HG03565 (cell line): ENCODE results near the gene HHATL.

Experiments used
- ATAC-seq: cut with Tn5 transposase; IDR thresholded peaks from one replicate; pipeline ENCODE4 v1.9.1; 2021; ENCODE audit warnings: mild to moderate bottlenecking, moderate library complexity; ENCODE audit not compliant: unreplicated experiment

HHATL gene

DNA sequence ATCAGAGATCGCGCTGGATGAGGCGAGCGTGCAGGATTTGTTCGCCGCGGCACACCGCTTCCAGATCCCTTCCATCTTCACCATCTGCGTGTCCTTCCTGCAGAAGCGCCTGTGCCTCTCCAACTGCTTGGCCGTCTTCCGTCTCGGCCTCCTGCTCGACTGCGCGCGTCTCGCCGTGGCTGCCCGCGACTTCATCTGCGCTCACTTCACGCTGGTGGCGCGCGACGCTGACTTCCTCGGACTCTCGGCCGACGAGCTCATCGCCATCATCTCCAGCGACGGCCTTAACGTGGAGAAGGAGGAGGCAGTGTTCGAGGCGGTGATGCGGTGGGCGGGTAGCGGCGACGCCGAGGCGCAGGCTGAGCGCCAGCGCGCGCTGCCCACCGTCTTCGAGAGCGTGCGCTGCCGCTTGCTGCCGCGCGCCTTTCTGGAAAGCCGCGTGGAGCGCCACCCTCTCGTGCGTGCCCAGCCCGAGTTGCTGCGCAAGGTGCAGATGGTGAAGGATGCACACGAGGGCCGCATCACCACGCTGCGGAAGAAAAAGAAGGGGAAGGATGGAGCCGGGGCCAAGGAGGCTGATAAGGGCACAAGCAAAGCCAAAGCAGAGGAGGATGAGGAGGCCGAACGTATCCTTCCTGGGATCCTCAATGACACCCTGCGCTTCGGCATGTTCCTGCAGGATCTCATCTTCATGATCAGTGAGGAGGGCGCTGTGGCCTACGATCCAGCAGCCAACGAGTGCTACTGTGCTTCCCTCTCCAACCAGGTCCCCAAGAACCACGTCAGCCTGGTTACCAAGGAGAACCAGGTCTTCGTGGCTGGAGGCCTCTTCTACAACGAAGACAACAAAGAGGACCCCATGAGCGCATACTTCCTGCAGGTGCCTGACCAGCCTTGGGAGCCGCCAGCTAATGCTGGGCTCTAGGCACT is 16.4 kb downstream of the HHATL start:
- no peak for ATAC-seq

DNA sequence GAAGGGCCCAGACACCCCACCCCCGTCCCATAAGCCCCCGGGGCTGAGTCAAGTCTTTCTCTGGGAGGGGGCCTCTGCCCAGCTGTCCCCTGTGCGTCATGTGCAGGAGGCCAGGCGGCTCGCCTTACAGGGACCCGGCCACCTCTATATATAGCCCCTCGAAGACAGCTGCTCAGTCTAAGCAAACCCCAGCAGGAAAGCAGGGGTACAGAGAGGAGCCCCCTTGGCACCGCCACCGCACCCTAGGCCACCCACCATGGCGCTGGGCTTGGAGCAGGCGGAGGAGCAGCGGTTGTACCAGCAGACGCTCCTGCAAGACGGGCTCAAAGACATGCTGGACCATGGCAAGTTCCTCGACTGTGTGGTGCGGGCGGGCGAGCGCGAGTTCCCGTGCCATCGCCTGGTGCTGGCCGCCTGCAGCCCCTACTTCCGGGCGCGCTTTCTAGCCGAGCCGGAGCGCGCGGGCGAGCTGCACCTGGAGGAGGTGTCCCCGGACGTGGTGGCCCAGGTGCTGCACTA is 17.2 kb downstream of the HHATL start, which contains the start of gene KLHL40:
TSS of gene KLHL40 (plus strand) at position 175 of the 519 bp plus-strand sequence. CDS start at position 257, 82 bp downstream.
- ATAC-seq, result no peak

DNA sequence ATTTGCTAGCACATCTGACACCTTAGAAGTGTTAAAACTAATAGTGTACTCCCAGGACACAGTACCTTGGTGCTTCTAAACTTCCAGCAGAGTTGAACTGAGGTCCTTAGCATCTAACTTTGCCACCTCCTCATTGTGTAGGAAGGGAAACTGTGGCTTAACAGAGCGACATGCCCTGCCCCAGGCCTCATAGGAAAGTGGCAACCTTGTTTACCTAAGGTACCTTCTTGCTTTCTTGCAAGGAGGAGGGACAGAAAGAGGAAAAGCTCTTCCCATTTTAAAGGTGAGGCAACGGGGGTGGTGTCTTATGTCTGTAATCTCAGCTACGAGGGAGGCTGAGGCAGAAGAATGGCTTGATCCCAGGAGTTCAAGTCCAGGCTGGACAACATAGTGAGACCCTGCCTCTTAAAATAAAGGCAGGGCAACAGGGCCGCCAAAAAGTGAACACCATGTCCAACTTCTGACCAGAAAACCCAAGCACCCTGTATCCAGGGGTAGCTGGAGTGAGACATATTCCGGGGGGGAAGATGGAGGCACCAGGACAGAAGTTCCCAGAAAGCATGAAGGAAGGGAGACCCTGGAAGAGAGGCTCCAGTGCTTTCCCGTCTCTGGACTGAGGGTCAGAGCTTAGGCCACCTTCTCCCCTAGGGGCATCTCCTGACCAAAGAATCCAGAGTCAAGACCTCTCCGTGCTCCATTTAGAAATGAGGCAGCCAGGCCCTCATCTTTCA is 17.8 kb downstream of the HHATL start:
- no peak for ATAC-seq

DNA sequence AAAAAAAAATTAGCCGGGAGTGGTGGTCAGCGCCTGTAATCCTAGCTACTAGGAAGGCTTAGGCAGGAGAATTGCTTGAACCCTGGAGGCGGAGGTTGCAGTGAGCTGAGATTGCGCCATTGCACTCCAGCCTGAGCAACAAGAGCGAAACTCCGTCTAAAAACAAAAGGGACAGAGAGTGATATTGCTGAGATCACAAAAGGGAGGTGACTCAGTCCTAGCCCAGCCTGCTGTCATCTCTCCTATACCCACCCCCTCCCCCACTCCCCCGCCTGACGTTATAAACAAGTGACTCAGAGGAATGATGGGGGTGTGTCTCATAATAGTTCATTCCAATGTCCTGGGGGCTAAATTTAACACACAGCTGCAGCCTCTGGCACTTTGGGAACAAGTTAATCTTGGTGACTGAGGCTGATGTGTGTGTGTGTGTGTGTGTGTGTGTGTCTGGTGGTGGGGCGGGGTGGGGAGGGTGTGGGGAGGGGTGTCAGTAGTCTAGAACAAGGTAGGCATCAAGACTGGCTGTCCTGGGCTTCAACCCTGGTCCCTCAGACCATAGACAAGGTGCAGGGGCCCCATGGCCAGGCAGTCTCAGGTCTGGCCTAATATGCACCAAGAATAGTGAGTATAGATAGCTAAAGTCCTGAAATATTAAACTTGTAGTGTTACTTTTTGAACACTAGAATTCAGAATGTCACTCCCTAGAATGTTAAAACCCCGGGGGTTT is 18.6 kb downstream of the HHATL start:
- ATAC-seq, result no peak

DNA sequence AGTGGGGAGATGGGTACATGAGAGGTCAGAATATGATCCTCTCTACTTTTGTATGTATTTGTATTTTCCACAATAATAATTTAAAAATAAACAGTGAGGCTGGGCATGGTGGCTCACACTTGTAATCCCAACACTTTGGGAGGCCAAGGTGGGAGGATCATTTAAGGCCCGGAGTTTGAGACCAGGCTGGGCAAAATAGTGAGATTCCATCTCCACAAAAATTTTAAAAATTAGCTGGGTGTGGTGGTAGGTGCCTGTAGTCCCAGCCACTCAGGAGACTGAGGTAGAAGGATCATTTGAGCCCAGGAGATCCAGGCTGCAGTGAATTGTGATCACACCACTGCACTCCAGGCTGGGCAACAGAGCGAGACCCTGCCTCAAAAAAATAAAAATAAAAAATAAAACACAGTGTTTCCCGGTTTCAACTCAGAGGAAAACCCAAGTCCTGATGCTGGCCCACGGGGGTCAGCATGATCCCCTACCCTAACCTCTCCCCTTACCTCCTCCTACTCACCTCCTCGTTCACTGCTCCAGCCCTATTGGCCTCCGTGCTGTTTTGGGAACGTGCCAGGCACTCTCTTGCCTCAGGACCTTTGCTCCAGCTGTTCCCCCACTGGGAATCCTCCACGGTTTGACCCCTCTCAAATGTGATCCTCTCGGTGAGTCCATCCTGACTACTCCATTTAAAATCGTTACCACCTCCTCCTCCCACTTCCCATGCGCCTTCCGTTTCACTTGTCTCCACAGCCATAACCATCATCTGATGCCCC is 20.1 kb downstream of the HHATL start:
- ATAC-seq, result no peak

DNA sequence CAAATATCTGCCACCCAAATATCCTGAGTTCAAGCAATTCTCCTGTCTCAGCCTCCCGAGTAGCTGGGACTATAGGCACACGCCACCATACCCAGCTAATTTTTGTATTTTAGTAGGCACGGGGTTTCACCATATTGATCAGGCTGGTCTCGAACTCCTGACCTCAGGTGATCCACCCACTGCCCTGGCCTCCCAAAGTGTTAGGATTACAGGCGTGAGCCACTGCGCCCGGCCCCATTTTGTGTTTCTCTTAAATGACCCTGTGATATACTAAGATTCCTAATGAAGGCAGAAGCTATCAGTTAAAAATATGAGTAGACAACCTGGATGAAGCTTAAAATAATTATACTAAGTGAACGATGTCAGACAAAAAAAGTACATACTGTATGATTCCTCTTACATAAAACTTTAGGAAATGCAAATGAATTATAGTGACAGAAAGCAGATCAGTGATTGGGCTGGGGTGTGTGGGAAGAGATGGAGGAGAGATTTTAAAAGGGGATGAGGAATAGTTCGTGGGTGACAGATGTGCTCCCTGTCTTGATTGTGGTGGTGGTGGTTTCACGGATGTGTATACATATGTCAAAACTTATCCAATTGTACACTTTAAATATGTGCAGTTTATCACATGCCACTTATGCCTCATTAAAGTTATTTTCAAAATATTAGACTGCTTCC is 21.1 kb downstream of the HHATL start:
- no peak for ATAC-seq

DNA sequence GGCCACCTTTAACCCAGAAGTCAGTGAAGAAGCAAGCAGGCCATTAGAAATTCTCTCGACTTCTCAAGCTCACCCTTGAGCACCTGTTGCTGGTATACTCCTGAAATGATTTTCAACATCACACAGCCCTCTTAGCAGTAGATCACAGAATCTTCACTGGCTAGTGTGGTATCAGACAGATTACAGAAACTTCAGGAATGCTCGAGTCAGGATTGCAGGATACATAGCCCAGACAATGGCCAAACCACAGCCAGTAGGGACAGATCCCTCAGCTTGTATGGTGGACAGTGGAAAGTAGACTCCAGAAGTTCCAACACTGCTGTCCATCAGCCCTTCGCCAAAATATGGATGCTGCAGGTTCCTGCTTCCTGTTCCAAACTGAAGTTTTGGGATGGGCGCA is 21.8 kb downstream of the HHATL start:
- ATAC-seq, result no peak

DNA sequence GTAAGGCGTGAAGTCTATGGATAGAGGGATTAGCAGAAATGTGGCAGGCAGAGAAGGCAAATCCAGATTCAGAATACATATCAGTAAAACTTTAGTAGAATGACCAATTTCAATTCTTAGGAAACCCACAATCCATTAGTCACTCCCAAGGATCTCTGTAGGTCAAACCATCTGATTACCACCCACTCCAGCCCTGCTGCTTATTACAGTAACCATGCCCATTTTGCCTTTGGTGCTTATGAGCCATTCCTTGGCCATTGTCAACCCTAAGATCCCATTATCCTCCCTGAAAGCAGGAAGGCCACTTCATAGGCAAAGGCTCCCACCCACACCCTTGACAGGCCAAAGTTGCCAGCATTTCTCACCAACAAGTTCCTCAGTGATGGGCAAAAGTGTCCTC is 22.3 kb downstream of the HHATL start:
- no peak for ATAC-seq

DNA sequence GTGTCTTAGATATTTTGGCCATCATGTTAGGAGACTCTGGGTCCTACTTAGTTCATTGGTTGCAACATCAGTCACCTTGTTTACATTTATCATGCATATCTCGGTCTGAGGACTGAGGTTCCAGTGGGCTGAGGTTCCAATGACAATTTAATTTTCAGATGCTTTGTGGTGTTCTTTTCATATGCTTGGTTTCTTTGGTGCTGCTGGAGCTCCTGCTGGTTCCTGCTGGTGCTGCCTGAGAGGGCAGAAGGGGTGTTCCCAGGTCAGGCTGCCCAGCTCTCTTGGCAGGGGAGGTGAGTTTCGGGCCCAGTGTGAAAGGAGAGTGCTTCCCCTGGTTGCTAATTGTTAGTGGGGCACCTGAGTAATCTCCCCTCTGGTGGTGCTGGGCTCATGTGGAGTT is 24.2 kb downstream of the HHATL start:
- ATAC-seq, result no peak

DNA sequence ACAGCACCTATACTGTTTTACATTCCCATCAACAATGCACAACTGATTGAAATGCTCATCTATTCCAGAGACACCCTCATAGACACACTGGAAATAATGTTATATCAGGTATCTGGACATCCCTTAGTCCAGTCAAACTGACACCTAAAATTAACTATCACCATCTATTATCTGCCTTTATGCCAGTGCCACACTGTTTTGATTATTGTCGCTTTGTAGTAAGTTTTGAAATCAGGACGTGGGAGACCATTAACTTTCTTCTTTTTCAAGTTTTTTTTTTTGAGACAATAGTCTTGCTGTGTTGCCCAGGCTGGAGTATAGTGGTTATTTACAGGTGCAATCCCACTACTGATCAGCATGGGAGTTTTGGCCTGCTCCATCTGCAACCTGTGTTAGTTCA is 26.7 kb downstream of the HHATL start:
- ATAC-seq, result no peak

DNA sequence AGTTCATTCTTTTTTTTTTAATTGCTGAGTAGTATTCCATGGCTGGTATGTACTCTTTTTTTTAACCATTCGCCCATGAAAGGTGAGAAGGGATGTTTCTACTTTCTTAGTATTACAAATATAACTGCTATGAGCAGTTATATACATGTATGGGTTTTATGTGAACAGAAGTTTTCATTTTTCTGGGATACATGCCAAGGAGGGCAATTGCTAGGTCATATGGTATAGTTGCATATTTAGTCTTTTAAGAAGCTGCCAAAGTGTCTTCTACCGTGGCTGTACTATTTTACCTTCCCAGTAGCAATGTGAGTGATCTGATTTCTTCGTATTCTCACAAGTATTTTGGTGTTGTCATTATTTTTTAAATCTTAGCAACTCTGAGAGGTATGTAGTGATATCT is 28.5 kb downstream of the HHATL start:
- ATAC-seq, result no peak

DNA sequence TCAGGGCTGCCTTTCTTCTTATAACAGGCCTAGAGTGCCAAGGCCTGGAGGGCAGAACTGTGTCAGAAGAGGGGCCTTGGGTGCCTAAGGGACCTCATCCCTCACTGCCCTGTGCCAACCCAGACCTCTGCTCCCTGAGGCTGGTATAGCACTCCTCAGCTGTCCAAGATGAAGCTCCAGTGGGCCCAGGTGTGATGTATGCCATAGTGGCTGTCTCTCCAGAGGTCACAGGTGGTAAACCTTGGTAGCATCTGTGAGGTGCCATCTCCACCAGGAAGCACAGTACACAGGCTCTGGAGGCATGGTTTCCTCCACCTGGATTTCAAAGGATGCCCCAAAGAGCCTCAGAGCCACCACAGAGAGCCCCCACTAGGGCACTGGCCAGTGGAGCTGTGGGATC is 29.5 kb downstream of the HHATL start:
- ATAC-seq, result no peak

DNA sequence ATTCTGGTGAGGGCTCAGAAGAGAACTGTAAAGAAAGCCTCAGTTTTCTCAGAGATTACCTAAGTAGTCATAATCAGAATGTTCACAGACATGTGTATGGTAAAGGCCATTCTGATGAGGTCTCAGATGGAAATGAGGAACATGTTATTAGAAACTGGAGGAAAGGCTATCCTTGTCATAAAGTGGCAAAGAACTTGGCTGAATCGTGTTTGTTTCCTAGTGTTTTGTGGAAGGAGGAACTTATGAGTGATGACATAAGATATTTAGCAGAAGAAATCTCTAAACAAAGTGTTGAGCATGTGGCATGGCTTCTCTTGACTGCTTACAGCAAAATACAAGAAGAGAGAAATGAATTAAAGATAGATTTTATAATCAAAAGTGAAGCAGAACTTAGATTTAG is 30.1 kb downstream of the HHATL start:
- no peak for ATAC-seq

DNA sequence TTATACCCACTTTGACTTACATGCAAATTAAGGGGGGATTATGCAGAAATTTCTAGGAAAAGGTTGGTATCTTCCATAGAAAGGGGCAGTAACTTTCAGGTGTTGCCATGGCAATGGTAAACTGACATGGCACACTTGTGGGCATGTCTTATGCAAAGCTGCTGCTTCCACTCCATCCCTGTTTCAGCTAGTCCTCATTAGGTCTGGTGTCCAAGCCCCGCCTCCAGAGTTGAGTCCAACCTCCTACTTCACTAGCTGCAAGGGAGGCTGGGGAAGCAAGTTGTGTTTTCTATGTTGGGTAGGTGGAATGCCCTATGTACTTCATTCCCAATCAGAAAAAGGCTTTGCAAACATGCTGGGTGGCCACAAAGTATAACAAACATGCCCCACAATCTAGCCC is 31.9 kb downstream of the HHATL start:
- ATAC-seq, result no peak

DNA sequence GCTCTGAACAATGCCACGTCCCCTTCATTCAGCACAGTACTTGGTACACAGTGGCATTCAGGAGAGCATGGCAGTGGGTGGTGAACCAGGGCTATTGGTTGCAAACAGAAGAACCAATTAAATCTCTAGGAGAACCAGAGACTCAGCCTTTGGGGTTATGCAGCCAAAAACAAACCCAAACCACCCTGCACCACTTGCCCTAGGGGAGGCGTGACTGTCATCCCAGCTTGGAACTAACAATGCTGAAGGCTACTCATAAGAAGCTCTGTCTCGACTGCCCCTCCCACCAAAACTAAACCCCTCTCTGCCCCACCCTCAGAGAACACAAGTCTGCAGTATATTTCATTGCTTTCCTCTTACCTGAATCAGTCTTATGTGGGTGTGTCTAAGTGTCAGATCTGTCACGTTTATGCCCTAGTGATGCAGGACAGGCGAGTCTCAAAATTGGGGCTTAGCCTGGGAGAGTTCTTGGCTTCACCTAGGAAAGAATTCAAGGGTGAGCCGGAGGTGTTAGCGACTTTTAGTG is 32.5 kb downstream of the HHATL start:
- ATAC-seq, result no peak

DNA sequence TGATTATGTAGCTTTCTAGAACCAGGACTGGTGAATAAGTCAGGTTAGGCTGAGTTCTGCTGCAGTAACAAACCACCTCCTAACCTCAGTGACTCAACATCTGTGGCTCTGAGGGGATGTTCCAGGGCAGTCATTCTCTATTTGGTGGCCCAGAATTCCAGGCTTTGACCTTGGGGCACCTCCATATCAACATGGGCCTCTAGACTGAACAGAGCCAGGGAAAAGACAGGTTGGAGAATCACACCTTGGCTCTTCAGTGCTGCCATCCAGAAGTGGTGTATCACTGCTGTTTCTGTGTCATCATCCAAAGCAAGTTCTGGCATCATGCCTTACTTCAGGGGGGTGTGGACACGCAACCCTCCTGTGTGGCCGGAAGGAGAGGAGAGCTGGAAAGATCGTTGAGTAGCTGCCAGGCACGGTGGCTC is 33.8 kb downstream of the HHATL start:
- no peak for ATAC-seq

DNA sequence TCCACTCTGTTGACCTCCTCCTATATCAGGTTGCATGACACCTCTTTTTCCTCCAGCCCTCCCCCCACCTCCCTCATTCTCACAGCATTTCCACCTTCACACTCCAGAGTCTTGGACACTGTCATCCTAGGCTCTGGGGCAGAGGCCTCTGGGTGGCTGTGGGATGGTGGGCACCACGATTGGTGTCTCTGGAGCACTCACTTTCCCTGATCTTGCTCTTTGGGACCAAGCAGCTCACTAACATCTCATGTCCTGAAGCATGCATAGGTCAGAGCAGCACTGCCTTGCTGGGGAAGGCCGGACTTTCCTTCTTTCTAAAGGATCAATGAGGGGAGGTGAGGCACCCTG is 34.2 kb downstream of the HHATL start:
- no peak for ATAC-seq

DNA sequence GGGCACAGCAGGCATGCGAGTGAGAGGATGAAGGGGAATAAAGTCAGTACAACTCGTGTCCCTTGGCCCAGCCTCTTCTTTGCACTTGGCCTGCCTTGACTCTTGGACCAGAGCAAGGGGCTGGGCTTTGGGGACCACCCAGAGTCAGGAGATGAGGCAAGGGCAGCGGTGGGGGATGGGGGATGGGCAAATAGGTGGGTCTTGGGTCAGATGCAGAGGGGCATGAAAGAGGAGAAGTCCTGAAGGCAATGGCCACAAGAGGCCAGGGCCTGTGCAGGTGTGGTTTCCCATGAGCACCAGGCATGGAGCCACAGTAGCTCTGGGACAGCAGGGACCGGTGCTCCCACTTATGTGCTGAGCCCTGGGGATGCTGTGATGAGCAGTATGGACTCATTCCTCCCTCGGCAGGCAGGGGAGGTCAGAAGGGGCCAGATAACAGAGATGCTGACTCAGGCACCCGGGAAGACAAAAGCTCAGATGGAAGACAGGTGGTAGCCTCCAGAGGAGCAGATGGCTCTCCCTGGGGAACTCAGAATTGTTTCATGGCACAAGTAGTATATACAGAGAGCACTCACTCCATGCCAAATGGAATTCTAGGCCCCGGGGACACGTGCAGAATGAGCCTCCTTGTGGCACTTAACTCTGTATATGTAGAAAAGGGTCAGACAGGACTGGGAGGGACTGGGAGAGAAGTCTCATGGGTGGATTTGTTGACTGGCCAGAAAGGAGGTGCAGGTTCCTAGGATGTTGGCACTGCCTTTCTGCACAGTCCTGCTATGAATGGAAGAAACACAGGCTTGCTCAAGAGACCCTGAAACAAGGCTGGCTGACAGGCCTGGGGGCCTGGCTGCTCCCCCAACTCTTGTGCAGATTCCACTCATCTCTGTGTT is 34.8 kb downstream of the HHATL start:
- no peak for ATAC-seq

DNA sequence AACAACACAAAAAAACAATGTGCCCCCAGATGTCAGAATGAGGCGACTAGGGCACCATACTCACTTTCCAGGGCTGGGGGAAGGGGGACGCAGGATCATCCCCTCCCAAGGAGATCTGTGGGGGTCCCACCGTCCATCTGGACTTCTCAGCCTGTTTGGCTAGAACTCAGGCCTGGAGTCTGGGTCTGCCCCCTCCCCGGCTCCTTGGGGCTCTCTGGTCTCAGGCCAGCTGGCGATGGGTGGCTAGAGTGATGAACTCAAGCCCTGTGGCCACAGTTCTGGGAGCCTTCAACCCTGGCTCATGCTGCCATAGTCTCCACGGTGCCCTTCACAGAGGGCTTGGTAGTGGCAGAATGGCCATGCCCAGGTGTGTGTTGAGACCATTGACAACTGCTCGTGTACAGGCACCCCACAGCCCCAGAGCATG is 35.5 kb downstream of the HHATL start:
- ATAC-seq, result no peak
